Neural cell (in vitro differentiated cells): ENCODE measurements around the gene UMPS.

ENCODE experiments used
- POLR2AphosphoS5 ChIP-seq: IDR thresholded peaks from 2 replicates; pipeline ENCODE4 v1.6.1; 2012
- TF ChIP-seq, protein P1 (sequence below): fragments of 450-650 bp; IDR thresholded peaks from 2 replicates; pipeline ENCODE4 v1.5.1; 2014; ENCODE audit warnings: antibody characterized with exemption, mild to moderate bottlenecking, moderate library complexity; ENCODE audit not compliant: poor library complexity, severe bottlenecking

DNA sequence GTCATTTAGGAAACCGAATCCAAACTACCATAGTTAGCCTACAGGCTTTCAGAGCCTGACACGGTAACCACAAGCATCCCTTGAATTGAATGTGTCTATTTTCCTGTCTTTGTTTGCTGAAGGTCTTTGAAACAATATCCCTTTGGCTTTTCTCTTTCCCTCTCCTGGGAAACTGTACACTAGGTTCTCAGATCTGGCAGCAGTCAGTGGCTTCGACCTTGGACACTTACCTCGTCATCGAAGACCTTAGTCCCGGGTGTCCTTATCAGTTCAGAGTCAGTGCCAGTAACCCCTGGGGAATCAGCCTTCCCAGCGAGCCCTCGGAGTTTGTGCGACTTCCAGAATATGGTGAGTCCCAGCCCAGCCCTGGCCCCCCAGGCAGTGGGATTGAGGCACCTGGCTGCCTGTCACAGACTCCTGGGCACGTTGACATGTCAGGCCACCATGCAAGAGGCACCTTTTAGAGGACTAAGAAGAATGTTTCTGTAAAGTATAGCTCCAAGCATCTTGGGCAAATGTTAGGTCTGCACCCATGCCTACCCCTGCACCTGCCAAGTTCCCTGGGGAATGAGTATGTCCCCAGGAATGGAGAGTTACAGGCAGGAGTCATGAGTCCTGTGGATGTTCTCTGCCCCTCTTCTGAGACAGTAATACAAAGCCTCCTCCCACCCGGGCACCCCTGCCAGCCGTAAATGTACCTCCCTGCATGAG, 30.4 kb upstream of the UMPS start:
- no peak for TF ChIP-seq POLR2AphosphoS5
- TF ChIP-seq, protein P1, sequence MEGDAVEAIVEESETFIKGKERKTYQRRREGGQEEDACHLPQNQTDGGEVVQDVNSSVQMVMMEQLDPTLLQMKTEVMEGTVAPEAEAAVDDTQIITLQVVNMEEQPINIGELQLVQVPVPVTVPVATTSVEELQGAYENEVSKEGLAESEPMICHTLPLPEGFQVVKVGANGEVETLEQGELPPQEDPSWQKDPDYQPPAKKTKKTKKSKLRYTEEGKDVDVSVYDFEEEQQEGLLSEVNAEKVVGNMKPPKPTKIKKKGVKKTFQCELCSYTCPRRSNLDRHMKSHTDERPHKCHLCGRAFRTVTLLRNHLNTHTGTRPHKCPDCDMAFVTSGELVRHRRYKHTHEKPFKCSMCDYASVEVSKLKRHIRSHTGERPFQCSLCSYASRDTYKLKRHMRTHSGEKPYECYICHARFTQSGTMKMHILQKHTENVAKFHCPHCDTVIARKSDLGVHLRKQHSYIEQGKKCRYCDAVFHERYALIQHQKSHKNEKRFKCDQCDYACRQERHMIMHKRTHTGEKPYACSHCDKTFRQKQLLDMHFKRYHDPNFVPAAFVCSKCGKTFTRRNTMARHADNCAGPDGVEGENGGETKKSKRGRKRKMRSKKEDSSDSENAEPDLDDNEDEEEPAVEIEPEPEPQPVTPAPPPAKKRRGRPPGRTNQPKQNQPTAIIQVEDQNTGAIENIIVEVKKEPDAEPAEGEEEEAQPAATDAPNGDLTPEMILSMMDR: no peak
